Smooth muscle cell (in vitro differentiated cells): ENCODE results near the gene MIGA1. TPM values are rescaled to one million over a fixed set of nuclear protein-coding genes. Genes with fewer than 3 reads are reported as not detected.
"Not testable (repeated sequence)": the region's sequence is repeated elsewhere in the genome, so short reads cannot be mapped to it uniquely, and the experiment has no call there.

ENCODE experiments used
- DNase-seq: peaks from one replicate; lab custom pipeline; 2025; ENCODE audit not compliant: unreplicated experiment; lab: John Stamatoyannopoulos, UW
- H2AFZ ChIP-seq: fragments of 200-600 bp; sonication (generic); 2 replicates; pipeline ENCODE4 v1.6.0; 2016; ENCODE audit warnings: antibody characterized with exemption, low read depth, mild to moderate bottlenecking
- H3F3A ChIP-seq: fragments of 200-600 bp; sonication (generic); 2 replicates; pipeline ENCODE4 v1.6.0; 2017; ENCODE audit warnings: antibody characterized with exemption, low read depth
- H3K27ac ChIP-seq: fragments of 200-600 bp; sonication (generic); 2 replicates; pipeline ENCODE4 v1.5.1; 2016; ENCODE audit warnings: low read depth, mild to moderate bottlenecking
- H3K27me3 ChIP-seq: fragments of 200-600 bp; sonication (generic); 2 replicates; pipeline ENCODE4 v1.6.1; 2016; ENCODE audit warnings: low read depth, mild to moderate bottlenecking
- H3K36me3 ChIP-seq: fragments of 200-600 bp; sonication (generic); 2 replicates; pipeline ENCODE4 v1.5.1; 2016; ENCODE audit warnings: low read depth
- H3K4me1 ChIP-seq: fragments of 200-600 bp; sonication (generic); 2 replicates; pipeline ENCODE4 v1.5.1; 2016; ENCODE audit warnings: low read depth
- H3K4me2 ChIP-seq: fragments of 200-600 bp; sonication (generic); 2 replicates; pipeline ENCODE4 v1.6.0; 2016; ENCODE audit warnings: mild to moderate bottlenecking
- H3K4me3 ChIP-seq: fragments of 200-600 bp; sonication (generic); 2 replicates; pipeline ENCODE4 v1.5.1; 2016; ENCODE audit warnings: mild to moderate bottlenecking
- H3K79me2 ChIP-seq: fragments of 200-600 bp; sonication (generic); 2 replicates; pipeline ENCODE4 v1.6.0; 2016; ENCODE audit warnings: low read depth, mild to moderate bottlenecking
- H3K9ac ChIP-seq: fragments of 200-600 bp; sonication (generic); 2 replicates; pipeline ENCODE4 v1.6.0; 2016; ENCODE audit warnings: low read depth
- H3K9me3 ChIP-seq: fragments of 200-600 bp; sonication (generic); replicated peaks from 2 replicates; pipeline ENCODE4 v1.5.1; 2016; ENCODE audit warnings: low read depth
- H4K20me1 ChIP-seq: fragments of 200-600 bp; sonication (generic); 2 replicates; pipeline ENCODE4 v1.6.0; 2016; ENCODE audit warnings: low read depth
- CTCF ChIP-seq: fragments of 200-600 bp; sonication (generic); IDR thresholded peaks from 2 replicates; pipeline ENCODE4 v1.5.1; 2017; ENCODE audit warnings: borderline replicate concordance, mild to moderate bottlenecking, antibody characterized with exemption; ENCODE audit not compliant: insufficient read depth, poor library complexity, severe bottlenecking
- WGBS: methylation state at CpG from one replicate; pipeline ENCODE4 v1.1.7; 2016; ENCODE audit warnings: low lambda C conversion rate; 5-methylcytosine and 5-hydroxymethylcytosine counted together
- polyA plus RNA-seq: library from polyadenylated mRNA; unstranded; fragments of >200 nt; fragmentation: Nextera tagmentation; extraction: Ambion mirVana; gene quantifications from 2 replicates; pipeline ENCODE4 v1.2.1, GENCODE V29; 2016
- total RNA-seq: library from RNA; depleted of rRNA; stranded (reverse); fragments of >200 nt; gene quantifications from 2 replicates; pipeline ENCODE4 v1.2.3, GENCODE V29; 2014

Gene MIGA1
- total and polyA plus RNA-seq, 2 experiments from 2014 or later = 6.6 to 22.7 TPM

DNA sequence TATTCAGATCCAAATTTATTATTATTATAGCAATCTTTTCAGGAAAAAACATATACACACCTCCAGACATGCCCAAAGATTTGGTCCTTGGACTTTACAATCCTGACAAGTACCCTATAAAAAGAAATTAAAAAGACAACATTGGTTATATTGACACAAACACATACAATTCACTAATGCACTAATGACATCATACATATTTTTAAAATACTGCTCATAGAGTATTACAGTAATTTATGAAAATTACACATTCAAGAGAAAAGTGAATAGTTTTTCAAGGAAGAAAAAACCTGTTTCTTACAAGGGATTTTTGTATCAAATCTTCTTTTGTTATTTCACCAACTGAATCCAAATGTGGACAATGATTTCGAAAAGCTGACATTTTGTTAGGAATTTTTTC, 38.1 kb upstream of the MIGA1 start:
- no peaks in the 10 kb centered on the region for H3K9me3 ChIP-seq
- no peaks in the 10 kb centered on the region for H3F3A ChIP-seq
- no peaks in the 10 kb centered on the region for H3K4me1 ChIP-seq
- H3K79me2 ChIP-seq = peaks cover 35% of the 10 kb centered on the region
- no peak overlapping the region for H3K9ac ChIP-seq
- H3K27me3 ChIP-seq = no peaks in the 10 kb centered on the region
- no peak overlapping the region for H3K4me2 ChIP-seq
- peaks cover 9% of the 10 kb centered on the region for H3K36me3 ChIP-seq
- H2AFZ ChIP-seq = no peak overlapping the region
- no peak overlapping the region for H3K27ac ChIP-seq
- H3K4me3 ChIP-seq = no peak overlapping the region
- 98% methylated on average over 1 of the region's 1 CpG for WGBS
- no peak for TF ChIP-seq CTCF
- H4K20me1 ChIP-seq = peaks cover 40% of the 10 kb centered on the region
- no peak for DNase-seq

DNA sequence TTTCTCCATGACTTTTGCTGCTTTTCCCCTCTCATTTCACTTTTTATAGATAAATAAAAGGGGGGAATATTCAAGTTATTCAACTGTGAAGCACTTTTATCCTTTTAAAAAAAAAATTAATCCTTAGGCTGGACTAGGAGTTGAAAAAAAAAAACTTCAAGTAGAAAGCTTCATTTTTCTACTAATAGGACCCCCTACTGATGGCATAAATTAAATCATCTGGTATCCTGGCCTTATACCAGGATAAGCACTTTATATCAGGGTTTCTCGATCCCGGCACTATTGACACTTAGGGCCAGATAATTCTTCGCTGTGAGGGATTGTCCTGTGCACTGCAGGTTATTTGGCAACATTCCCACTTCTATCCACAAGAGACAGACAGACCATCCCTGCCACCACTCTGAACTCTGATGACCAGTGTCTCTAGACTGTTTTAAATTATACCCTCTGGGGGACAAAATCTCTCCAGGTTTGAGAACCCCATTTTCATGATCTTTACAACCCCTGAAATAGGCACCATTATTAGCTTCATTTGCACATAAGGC, 37.4 kb upstream of the MIGA1 start:
- Histone ChIP-seq H3K4me2 (no peak overlapping the region), H3K9ac (no peak overlapping the region), H3K79me2 (peaks cover 43% of the 10 kb centered on the region), H3K27me3 (no peaks in the 10 kb centered on the region), H3K9me3 (no peaks in the 10 kb centered on the region), H3F3A (no peaks in the 10 kb centered on the region), H3K27ac (no peak overlapping the region), H3K4me1 (no peaks in the 10 kb centered on the region), H2AFZ (no peak overlapping the region), H3K4me3 (no peak overlapping the region), H3K36me3 (peaks cover 9% of the 10 kb centered on the region), H4K20me1 (peaks cover 48% of the 10 kb centered on the region)
- WGBS = 99% methylated on average over 3 of the region's 3 CpGs
- no peak for DNase-seq
- no peak for TF ChIP-seq CTCF

GRCh38 chr1:77744576-77744975, 34.9 kb upstream of the MIGA1 start:
- H3K36me3 ChIP-seq = peaks cover 1% of the 10 kb centered on the region
- H4K20me1 ChIP-seq = peaks cover 73% of the 10 kb centered on the region
- H3K9me3 ChIP-seq = no peaks in the 10 kb centered on the region
- H3K4me3 ChIP-seq = no peak overlapping the region
- no peak overlapping the region for H3K4me2 ChIP-seq
- peaks cover 66% of the 10 kb centered on the region for H3K79me2 ChIP-seq
- H3K9ac ChIP-seq = no peak overlapping the region
- no peaks in the 10 kb centered on the region for H3K27me3 ChIP-seq
- 88% methylated on average over 7 of the region's 7 CpGs for WGBS
- no peak for DNase-seq
- no peak overlapping the region for H2AFZ ChIP-seq
- no peaks in the 10 kb centered on the region for H3K4me1 ChIP-seq
- no peak for TF ChIP-seq CTCF
- H3F3A ChIP-seq = no peaks in the 10 kb centered on the region
- no peak overlapping the region for H3K27ac ChIP-seq

DNA sequence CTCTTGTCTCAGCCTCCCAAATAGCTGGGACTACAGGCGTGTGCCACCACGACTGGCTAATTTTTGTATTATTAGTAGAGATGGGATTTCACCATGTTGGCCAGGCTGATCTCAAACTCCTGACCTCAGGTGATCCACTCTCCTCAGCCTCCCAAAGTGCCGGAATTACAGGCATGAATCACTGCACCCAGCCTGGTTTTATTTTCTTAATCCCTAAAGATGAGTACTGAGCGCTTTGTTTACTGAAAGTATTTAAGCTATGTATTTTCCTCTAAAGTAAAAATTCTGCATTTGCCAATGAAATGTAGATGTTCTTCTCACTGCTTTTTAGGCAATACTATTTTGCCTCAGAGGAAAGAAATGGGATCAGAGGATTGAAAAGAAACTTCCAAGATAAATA, 30.0 kb upstream of the MIGA1 start:
- not testable (repeated sequence) for DNase-seq, H3F3A ChIP-seq, H2AFZ ChIP-seq, H3K27me3 ChIP-seq, H3K36me3 ChIP-seq, H3K4me1 ChIP-seq, H3K9ac ChIP-seq, H3K9me3 ChIP-seq, H3K4me3 ChIP-seq, H3K4me2 ChIP-seq, H3K27ac ChIP-seq
- Histone ChIP-seq H4K20me1 (peaks cover 89% of the 10 kb centered on the region), H3K79me2 (peaks cover 82% of the 10 kb centered on the region)
- 67% methylated on average over 4 of the region's 4 CpGs for WGBS
